HEK293 (cell line): Measurements from ENCODE around the gene SLC16A4.
A peak's percentile ranks its signal among the peaks of the same experiment; 100 is the strongest.

ENCODE experiments used
- CTCF ChIA-PET: fragments of 350-600 bp; formaldehyde crosslinking; extraction: SDS; loops from one replicate; lab custom pipeline; 2021; ENCODE audit warnings: antibody characterized with exemption; lab: Yijun Ruan, JAX
- POLR2A ChIA-PET: fragments of 300-600 bp; formaldehyde crosslinking; extraction: SDS; loops from one replicate; lab custom pipeline; 2020; ENCODE audit warnings: antibody characterized with exemption, inconsistent platforms; lab: Yijun Ruan, JAX
- H3K27ac ChIP-seq: fragments of 200-500 bp; sonication (Bioruptor generic); 2 replicates; pipeline ENCODE4 v1.5.1; 2014; ENCODE audit warnings: low read depth, low read length, control low read depth, inconsistent platforms; ENCODE audit errors: extremely low read depth
- H3K36me3 ChIP-seq, 2 experiments: fragments of 200-500 bp in 1 of 2; sonication (Bioruptor generic) in 1 of 2; 1 replicate in 1 of 2; 2 replicates in 1 of 2; pipeline ENCODE4 v1.5.1; 2014 to 2017; ENCODE audit warnings: inconsistent platforms in 2 of 2, low read length in 2 of 2; ENCODE audit not compliant: control insufficient read depth in 2 of 2, insufficient read depth in 1 of 2
- H3K4me1 ChIP-seq: fragments of 200-500 bp; sonication (Bioruptor generic); 2 replicates; pipeline ENCODE4 v1.5.1; 2014; ENCODE audit warnings: mild to moderate bottlenecking, low read length, inconsistent platforms; ENCODE audit not compliant: control insufficient read depth, insufficient read depth
- H3K4me3 ChIP-seq: 2 replicates; pipeline ENCODE4 v1.5.1; 2011; ENCODE audit warnings: low read depth, mild to moderate bottlenecking, control low read depth, low read length, moderate library complexity
- H3K9me3 ChIP-seq: fragments of 200-500 bp; sonication (Bioruptor generic); 2 replicates; pipeline ENCODE4 v1.5.1; 2014; ENCODE audit warnings: low read depth, low read length, inconsistent platforms; ENCODE audit not compliant: control insufficient read depth, insufficient read depth
- EGR2 ChIP-seq: fragments of 450-650 bp; formaldehyde crosslinking; IDR thresholded peaks from 2 replicates; pipeline ENCODE4 v1.5.1; 2016; ENCODE audit warnings: low read depth, missing biosample characterization, missing genetic modification characterization
- FEZF1 ChIP-seq: fragments of 450-650 bp; formaldehyde crosslinking; IDR thresholded peaks from 2 replicates; pipeline ENCODE4 v1.5.1; 2016; ENCODE audit warnings: missing biosample characterization, missing genetic modification characterization
- HOXA7 ChIP-seq: sonication (generic); formaldehyde crosslinking; IDR thresholded peaks from 2 replicates; pipeline ENCODE4 v1.8.1; 2022; ENCODE audit warnings: missing genetic modification reagents, borderline replicate concordance
- MZF1 ChIP-seq: fragments of 450-650 bp; formaldehyde crosslinking; IDR thresholded peaks from 2 replicates; pipeline ENCODE4 v1.5.1; 2017; ENCODE audit warnings: missing biosample characterization, missing genetic modification characterization, borderline replicate concordance
- PRDM1 ChIP-seq: fragments of 450-650 bp; formaldehyde crosslinking; IDR thresholded peaks from 2 replicates; pipeline ENCODE4; 2016; ENCODE audit warnings: missing biosample characterization, missing genetic modification characterization
- SP2 ChIP-seq: fragments of 450-650 bp; formaldehyde crosslinking; IDR thresholded peaks from 2 replicates; pipeline ENCODE4 v1.5.1; 2016; ENCODE audit warnings: missing biosample characterization, missing genetic modification characterization
- YY1 ChIP-seq: fragments of 450-650 bp; formaldehyde crosslinking; IDR thresholded peaks from 2 replicates; pipeline ENCODE4 v1.5.1; 2018; ENCODE audit warnings: missing biosample characterization, missing genetic modification characterization
- ZBTB17 ChIP-seq: fragments of 450-650 bp; formaldehyde crosslinking; IDR thresholded peaks from 2 replicates; pipeline ENCODE4 v1.5.1; 2016; ENCODE audit warnings: missing biosample characterization, missing genetic modification characterization
- ZFP41 ChIP-seq: fragments of 450-650 bp; formaldehyde crosslinking; IDR thresholded peaks from 2 replicates; pipeline ENCODE4 v1.5.1; 2016; ENCODE audit warnings: missing biosample characterization, missing genetic modification characterization, borderline replicate concordance
- ZNF274 ChIP-seq, 2 experiments: fragments of 200-500 bp in 1 of 2; fragments of 450-650 bp in 1 of 2; sonication (Bioruptor generic) in 1 of 2; formaldehyde crosslinking in 1 of 2; IDR thresholded peaks; 2 replicates each; pipeline versions ENCODE4 v1.5.1 to v1.6.1; 2014 to 2016; ENCODE audit warnings: borderline replicate concordance in 1 of 2, inconsistent platforms in 1 of 2, low read length in 1 of 2, missing biosample characterization in 1 of 2, missing genetic modification characterization in 1 of 2
- ZNF341 ChIP-seq: fragments of 450-650 bp; formaldehyde crosslinking; IDR thresholded peaks from 2 replicates; pipeline ENCODE4; 2016; ENCODE audit warnings: low read depth, missing biosample characterization, missing genetic modification characterization
- ZNF37A ChIP-seq: fragments of 450-650 bp; IDR thresholded peaks from 2 replicates; pipeline ENCODE4 v1.5.1; 2018; ENCODE audit warnings: missing biosample characterization, missing genetic modification characterization
- ZNF544 ChIP-seq: fragments of 450-650 bp; formaldehyde crosslinking; IDR thresholded peaks from 2 replicates; pipeline ENCODE4 v1.5.0; 2017; ENCODE audit warnings: missing biosample characterization, missing genetic modification characterization
- ZNF600 ChIP-seq: fragments of 450-650 bp; formaldehyde crosslinking; IDR thresholded peaks from 2 replicates; pipeline ENCODE4 v1.5.1; 2016; ENCODE audit warnings: missing biosample characterization, missing genetic modification characterization
- ZNF629 ChIP-seq: fragments of 450-650 bp; formaldehyde crosslinking; IDR thresholded peaks from 2 replicates; pipeline ENCODE4 v1.5.1; 2017; ENCODE audit warnings: missing biosample characterization, missing genetic modification characterization
- TF ChIP-seq, protein P1 (sequence below): fragments of 450-650 bp; formaldehyde crosslinking; IDR thresholded peaks from 2 replicates; pipeline ENCODE4 v1.5.1; 2016; ENCODE audit warnings: missing biosample characterization, missing genetic modification characterization
- TF ChIP-seq, protein P2 (sequence below): fragments of 450-650 bp; formaldehyde crosslinking; IDR thresholded peaks from 2 replicates; pipeline ENCODE4 v1.5.1; 2016; ENCODE audit warnings: missing biosample characterization, missing genetic modification characterization
- TF ChIP-seq, protein P3 (sequence below): fragments of 450-650 bp; formaldehyde crosslinking; IDR thresholded peaks from 2 replicates; pipeline ENCODE4 v1.5.0; 2017; ENCODE audit warnings: missing biosample characterization, missing genetic modification characterization, borderline replicate concordance
- TF ChIP-seq, protein P4 (sequence below): fragments of 450-650 bp; formaldehyde crosslinking; IDR thresholded peaks from 2 replicates; pipeline ENCODE4 v1.5.1; 2017; ENCODE audit warnings: missing biosample characterization, missing genetic modification characterization
- TF ChIP-seq, protein P5 (sequence below): fragments of 450-650 bp; formaldehyde crosslinking; IDR thresholded peaks from 2 replicates; pipeline ENCODE4 v1.5.1; 2017; ENCODE audit warnings: missing biosample characterization, missing genetic modification characterization
- TF ChIP-seq, protein P6 (sequence below): fragments of 450-650 bp; IDR thresholded peaks from 2 replicates; pipeline ENCODE4 v1.5.1; 2018; ENCODE audit warnings: missing biosample characterization, missing genetic modification characterization
- TF ChIP-seq, protein P7 (sequence below): fragments of 450-650 bp; formaldehyde crosslinking; IDR thresholded peaks from 2 replicates; pipeline ENCODE4 v1.5.1; 2016; ENCODE audit warnings: missing biosample characterization, missing genetic modification characterization

Gene SLC16A4

DNA sequence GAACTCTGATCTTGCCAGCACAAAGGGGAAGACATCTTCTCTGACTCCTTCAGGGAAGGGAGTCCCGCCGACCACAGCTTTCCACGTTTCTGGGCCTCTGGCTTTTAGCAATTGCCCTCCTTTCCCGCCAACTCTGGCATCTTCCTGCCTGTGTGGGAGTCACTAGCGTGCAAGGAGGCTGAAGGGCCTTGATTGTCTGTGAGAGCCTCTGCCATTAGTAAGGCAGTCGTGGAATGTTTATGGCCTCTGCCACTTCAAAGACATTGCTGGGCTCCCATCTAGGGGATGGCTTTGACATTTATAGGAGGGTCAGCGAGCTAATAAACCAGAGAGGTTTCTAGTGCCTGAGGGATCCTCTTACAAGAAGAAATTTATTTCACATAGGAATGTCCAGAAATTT lies 45.8 kb upstream of the SLC16A4 start (continued):
- TF ChIP-seq, protein P1, sequence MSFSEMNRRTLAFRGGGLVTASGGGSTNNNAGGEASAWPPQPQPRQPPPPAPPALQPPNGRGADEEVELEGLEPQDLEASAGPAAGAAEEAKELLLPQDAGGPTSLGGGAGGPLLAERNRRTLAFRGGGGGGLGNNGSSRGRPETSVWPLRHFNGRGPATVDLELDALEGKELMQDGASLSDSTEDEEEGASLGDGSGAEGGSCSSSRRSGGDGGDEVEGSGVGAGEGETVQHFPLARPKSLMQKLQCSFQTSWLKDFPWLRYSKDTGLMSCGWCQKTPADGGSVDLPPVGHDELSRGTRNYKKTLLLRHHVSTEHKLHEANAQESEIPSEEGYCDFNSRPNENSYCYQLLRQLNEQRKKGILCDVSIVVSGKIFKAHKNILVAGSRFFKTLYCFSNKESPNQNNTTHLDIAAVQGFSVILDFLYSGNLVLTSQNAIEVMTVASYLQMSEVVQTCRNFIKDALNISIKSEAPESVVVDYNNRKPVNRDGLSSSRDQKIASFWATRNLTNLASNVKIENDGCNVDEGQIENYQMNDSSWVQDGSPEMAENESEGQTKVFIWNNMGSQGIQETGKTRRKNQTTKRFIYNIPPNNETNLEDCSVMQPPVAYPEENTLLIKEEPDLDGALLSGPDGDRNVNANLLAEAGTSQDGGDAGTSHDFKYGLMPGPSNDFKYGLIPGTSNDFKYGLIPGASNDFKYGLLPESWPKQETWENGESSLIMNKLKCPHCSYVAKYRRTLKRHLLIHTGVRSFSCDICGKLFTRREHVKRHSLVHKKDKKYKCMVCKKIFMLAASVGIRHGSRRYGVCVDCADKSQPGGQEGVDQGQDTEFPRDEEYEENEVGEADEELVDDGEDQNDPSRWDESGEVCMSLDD: no peak
- TF ChIP-seq ZBTB17 (tag by site-specific recombination): peak; percentile 24; the same call in 1 of the 2 replicates
- TF ChIP-seq, protein P2, sequence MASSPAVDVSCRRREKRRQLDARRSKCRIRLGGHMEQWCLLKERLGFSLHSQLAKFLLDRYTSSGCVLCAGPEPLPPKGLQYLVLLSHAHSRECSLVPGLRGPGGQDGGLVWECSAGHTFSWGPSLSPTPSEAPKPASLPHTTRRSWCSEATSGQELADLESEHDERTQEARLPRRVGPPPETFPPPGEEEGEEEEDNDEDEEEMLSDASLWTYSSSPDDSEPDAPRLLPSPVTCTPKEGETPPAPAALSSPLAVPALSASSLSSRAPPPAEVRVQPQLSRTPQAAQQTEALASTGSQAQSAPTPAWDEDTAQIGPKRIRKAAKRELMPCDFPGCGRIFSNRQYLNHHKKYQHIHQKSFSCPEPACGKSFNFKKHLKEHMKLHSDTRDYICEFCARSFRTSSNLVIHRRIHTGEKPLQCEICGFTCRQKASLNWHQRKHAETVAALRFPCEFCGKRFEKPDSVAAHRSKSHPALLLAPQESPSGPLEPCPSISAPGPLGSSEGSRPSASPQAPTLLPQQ (tag by site-specific recombination): no peak
- TF ChIP-seq FEZF1 (tag by site-specific recombination): peak; percentile 45; the same call in 1 of the 2 replicates
- TF ChIP-seq, protein P3, sequence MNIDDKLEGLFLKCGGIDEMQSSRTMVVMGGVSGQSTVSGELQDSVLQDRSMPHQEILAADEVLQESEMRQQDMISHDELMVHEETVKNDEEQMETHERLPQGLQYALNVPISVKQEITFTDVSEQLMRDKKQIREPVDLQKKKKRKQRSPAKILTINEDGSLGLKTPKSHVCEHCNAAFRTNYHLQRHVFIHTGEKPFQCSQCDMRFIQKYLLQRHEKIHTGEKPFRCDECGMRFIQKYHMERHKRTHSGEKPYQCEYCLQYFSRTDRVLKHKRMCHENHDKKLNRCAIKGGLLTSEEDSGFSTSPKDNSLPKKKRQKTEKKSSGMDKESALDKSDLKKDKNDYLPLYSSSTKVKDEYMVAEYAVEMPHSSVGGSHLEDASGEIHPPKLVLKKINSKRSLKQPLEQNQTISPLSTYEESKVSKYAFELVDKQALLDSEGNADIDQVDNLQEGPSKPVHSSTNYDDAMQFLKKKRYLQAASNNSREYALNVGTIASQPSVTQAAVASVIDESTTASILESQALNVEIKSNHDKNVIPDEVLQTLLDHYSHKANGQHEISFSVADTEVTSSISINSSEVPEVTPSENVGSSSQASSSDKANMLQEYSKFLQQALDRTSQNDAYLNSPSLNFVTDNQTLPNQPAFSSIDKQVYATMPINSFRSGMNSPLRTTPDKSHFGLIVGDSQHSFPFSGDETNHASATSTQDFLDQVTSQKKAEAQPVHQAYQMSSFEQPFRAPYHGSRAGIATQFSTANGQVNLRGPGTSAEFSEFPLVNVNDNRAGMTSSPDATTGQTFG (tag by site-specific recombination): no peak
- no peak for TF ChIP-seq PRDM1 (tag by site-specific recombination)
- peak; percentile 57; the same call in 1 of the 2 replicates for TF ChIP-seq EGR2 (tag by site-specific recombination)
- TF ChIP-seq, all 188 proteins: peak for 8

DNA sequence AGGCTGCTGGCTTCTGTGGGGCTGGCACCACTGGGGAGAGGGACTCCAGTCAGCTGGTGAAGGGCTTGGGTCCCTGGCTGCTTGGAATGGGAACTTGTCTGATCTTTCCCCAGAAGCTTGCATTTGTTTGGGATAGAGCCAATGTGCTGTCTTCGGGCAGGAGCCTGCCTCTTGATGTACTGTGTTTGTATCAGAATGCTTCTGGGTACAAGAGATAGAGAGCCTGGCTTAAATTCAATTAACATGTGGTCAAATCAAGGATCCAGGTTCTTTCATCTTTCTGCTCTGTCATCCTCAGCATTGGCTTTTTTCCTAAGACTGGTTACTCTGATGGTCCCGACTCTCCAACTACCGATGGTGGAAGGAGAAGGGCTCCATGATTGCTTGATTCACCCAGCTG lies 44.1 kb upstream of the SLC16A4 start:
- H3K4me3 ChIP-seq: no peak overlapping the region
- H3K27ac ChIP-seq: no peak overlapping the region
- no peaks in the 10 kb centered on the region for H3K36me3 ChIP-seq
- H3K4me1 ChIP-seq: no peaks in the 10 kb centered on the region
- no peaks in the 10 kb centered on the region for H3K9me3 ChIP-seq
- ChIA-PET CTCF (interaction anchor here (1.4 to 3.2 kb wide), 4 partner anchors 23 to 227 kb away, joined by 9 to 20 read pairs (median 11); no protein-coding TSS in a partner anchor), POLR2A (no interaction called here)
- TF ChIP-seq ZNF274 (IDR thresholded peaks at IDR 0.05; ENCODE audit: low read length) (no peak), ZNF274 (tag by site-specific recombination; IDR thresholded peaks at IDR 0.05; ENCODE audit: borderline replicate concordance) (no peak), MZF1 (tag by site-specific recombination) (no peak), ZNF600 (tag by site-specific recombination) (no peak), HOXA7 (CRISPR knock-in tag) (no peak), YY1 (no peak), ZNF629 (tag by site-specific recombination) (no peak), ZNF544 (no peak), SP2 (tag by site-specific recombination) (no peak), ZFP41 (no peak), ZNF341 (no peak), PRDM1 (tag by site-specific recombination) (no peak), ZNF37A (tag by site-specific recombination) (no peak)
- TF ChIP-seq, protein P4, sequence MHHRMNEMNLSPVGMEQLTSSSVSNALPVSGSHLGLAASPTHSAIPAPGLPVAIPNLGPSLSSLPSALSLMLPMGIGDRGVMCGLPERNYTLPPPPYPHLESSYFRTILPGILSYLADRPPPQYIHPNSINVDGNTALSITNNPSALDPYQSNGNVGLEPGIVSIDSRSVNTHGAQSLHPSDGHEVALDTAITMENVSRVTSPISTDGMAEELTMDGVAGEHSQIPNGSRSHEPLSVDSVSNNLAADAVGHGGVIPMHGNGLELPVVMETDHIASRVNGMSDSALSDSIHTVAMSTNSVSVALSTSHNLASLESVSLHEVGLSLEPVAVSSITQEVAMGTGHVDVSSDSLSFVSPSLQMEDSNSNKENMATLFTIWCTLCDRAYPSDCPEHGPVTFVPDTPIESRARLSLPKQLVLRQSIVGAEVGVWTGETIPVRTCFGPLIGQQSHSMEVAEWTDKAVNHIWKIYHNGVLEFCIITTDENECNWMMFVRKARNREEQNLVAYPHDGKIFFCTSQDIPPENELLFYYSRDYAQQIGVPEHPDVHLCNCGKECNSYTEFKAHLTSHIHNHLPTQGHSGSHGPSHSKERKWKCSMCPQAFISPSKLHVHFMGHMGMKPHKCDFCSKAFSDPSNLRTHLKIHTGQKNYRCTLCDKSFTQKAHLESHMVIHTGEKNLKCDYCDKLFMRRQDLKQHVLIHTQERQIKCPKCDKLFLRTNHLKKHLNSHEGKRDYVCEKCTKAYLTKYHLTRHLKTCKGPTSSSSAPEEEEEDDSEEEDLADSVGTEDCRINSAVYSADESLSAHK (tag by site-specific recombination): no peak
- TF ChIP-seq, protein P5, sequence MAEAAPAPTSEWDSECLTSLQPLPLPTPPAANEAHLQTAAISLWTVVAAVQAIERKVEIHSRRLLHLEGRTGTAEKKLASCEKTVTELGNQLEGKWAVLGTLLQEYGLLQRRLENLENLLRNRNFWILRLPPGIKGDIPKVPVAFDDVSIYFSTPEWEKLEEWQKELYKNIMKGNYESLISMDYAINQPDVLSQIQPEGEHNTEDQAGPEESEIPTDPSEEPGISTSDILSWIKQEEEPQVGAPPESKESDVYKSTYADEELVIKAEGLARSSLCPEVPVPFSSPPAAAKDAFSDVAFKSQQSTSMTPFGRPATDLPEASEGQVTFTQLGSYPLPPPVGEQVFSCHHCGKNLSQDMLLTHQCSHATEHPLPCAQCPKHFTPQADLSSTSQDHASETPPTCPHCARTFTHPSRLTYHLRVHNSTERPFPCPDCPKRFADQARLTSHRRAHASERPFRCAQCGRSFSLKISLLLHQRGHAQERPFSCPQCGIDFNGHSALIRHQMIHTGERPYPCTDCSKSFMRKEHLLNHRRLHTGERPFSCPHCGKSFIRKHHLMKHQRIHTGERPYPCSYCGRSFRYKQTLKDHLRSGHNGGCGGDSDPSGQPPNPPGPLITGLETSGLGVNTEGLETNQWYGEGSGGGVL: no peak
- TF ChIP-seq, protein P6, sequence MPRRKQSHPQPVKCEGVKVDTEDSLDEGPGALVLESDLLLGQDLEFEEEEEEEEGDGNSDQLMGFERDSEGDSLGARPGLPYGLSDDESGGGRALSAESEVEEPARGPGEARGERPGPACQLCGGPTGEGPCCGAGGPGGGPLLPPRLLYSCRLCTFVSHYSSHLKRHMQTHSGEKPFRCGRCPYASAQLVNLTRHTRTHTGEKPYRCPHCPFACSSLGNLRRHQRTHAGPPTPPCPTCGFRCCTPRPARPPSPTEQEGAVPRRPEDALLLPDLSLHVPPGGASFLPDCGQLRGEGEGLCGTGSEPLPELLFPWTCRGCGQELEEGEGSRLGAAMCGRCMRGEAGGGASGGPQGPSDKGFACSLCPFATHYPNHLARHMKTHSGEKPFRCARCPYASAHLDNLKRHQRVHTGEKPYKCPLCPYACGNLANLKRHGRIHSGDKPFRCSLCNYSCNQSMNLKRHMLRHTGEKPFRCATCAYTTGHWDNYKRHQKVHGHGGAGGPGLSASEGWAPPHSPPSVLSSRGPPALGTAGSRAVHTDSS (tag by site-specific recombination): no peak
- TF ChIP-seq, protein P7, sequence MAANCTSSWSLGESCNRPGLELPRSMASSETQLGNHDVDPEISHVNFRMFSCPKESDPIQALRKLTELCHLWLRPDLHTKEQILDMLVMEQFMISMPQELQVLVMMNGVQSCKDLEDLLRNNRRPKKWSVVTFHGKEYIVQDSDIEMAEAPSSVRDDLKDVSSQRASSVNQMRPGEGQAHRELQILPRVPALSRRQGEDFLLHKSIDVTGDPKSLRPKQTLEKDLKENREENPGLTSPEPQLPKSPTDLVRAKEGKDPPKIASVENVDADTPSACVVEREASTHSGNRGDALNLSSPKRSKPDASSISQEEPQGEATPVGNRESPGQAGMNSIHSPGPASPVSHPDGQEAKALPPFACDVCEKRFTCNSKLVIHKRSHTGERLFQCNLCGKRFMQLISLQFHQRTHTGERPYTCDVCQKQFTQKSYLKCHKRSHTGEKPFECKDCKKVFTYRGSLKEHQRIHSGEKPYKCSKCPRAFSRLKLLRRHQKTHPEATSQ (tag by site-specific recombination): no peak
